Endothelial cell of umbilical vein (primary cell): ENCODE results near the gene SAP30. TPM values are rescaled to one million over a fixed set of nuclear protein-coding genes. Genes with fewer than 3 reads are reported as not detected.

Experiments used
- BruUV-seq: library from RNA; stranded (reverse); fragments of 400-500 nt; replicated peaks from 2 replicates; lab custom pipeline; 2021; lab: Mats Ljungman, UMichigan
- CTCF ChIA-PET: fragments of 300-600, 350-600 bp; sonication (Branson Sonifier 250); formaldehyde crosslinking; loops from one replicate; lab custom pipeline; 2021; ENCODE audit warnings: antibody characterized with exemption, inconsistent platforms; lab: Charles Lee
- POLR2A ChIA-PET: fragments of 300-600, 350-600 bp; sonication (Branson Sonifier 250); formaldehyde crosslinking; loops from one replicate; lab custom pipeline; 2021; ENCODE audit warnings: antibody characterized with exemption, inconsistent platforms; lab: Charles Lee
- DNase-seq: peaks from one replicate; pipeline ENCODE4 v3.0.0-alpha.2; 2011; ENCODE audit warnings: low read depth, low spot score
- FAIRE-seq: peaks from 2 replicates; lab custom pipeline; 2011; peaks lifted over from hg19 to GRCh38; lab: Jason Lieb, UNC
- H2AFZ ChIP-seq: 2 replicates; pipeline ENCODE4 v1.6.0; 2012; ENCODE audit warnings: low read depth, low read length, control low read depth, inconsistent platforms
- H3K27ac ChIP-seq: 2 replicates; pipeline ENCODE4 v1.5.1; 2011; ENCODE audit warnings: low read depth, mild to moderate bottlenecking, control low read depth, low read length, moderate library complexity; ENCODE audit not compliant: insufficient read depth
- H3K27me3 ChIP-seq, 2 experiments: 2 replicates each; pipeline versions ENCODE4 v1.6.0 to v1.6.1; 2011; ENCODE audit warnings: low read length in 2 of 2, mixed read lengths in 1 of 2; ENCODE audit not compliant: control insufficient read depth in 2 of 2, insufficient read depth in 2 of 2
- H3K36me3 ChIP-seq, 2 experiments: 2 replicates in 1 of 2; 3 replicates in 1 of 2; pipeline ENCODE4 v1.5.1; 2011; ENCODE audit warnings: low read length in 2 of 2, mild to moderate bottlenecking in 1 of 2, moderate library complexity in 1 of 2; ENCODE audit not compliant: control insufficient read depth in 2 of 2, insufficient read depth in 2 of 2; ENCODE audit errors: extremely low read depth in 1 of 2
- H3K4me1 ChIP-seq: 3 replicates; pipeline ENCODE4 v1.5.1; 2011; ENCODE audit warnings: mild to moderate bottlenecking, low read length; ENCODE audit not compliant: control insufficient read depth, insufficient read depth; ENCODE audit errors: extremely low read depth
- H3K4me2 ChIP-seq: 2 replicates; pipeline ENCODE4 v1.6.1; 2011; ENCODE audit warnings: low read length, control low read depth, mixed read lengths; ENCODE audit not compliant: insufficient read depth
- H3K4me3 ChIP-seq, 3 experiments: fragments of 200-600 bp in 1 of 3; sonication (generic), shearing (Covaris generic) in 1 of 3; replicated peaks in 1 of 3; 2 replicates each; pipeline ENCODE4 v1.5.1; 2011 to 2016; ENCODE audit warnings: control low read depth in 3 of 3, low read length in 3 of 3, mild to moderate bottlenecking in 2 of 3, inconsistent platforms in 1 of 3, low read depth in 1 of 3, moderate library complexity in 1 of 3; ENCODE audit not compliant: insufficient read depth in 1 of 3
- H3K79me2 ChIP-seq: 2 replicates; pipeline ENCODE4 v1.6.0; 2012; ENCODE audit warnings: low read length, inconsistent platforms; ENCODE audit not compliant: control insufficient read depth, insufficient read depth
- H3K9ac ChIP-seq: replicated peaks from 2 replicates; pipeline ENCODE3; 2011; ENCODE audit warnings: low read length, control low read depth; ENCODE audit not compliant: insufficient read depth; ENCODE audit errors: extremely low read depth
- H3K9me1 ChIP-seq: replicated peaks from 3 replicates; pipeline ENCODE4 v1.6.0; 2011; ENCODE audit warnings: mild to moderate bottlenecking, low read length; ENCODE audit not compliant: control insufficient read depth, insufficient read depth; ENCODE audit errors: extremely low read depth
- H3K9me3 ChIP-seq: replicated peaks from 2 replicates; pipeline ENCODE4 v1.5.1; 2012; ENCODE audit warnings: low read length, inconsistent platforms; ENCODE audit not compliant: control insufficient read depth, insufficient read depth
- H4K20me1 ChIP-seq: replicated peaks from 2 replicates; pipeline ENCODE3; 2011; ENCODE audit warnings: mild to moderate bottlenecking, low read length; ENCODE audit not compliant: control insufficient read depth, insufficient read depth; ENCODE audit errors: extremely low read depth
- EZH2 ChIP-seq: IDR thresholded peaks from 2 replicates; pipeline ENCODE4 v1.6.1; 2012; ENCODE audit warnings: borderline replicate concordance, low read depth, mild to moderate bottlenecking, moderate library complexity, low read length, inconsistent platforms; ENCODE audit not compliant: severe bottlenecking
- FOS ChIP-seq: IDR thresholded peaks from 2 replicates; pipeline ENCODE4 v1.6.1; 2011; ENCODE audit warnings: mild to moderate bottlenecking, low read length, moderate library complexity, borderline replicate concordance; ENCODE audit not compliant: insufficient read depth
- GATA2 ChIP-seq: IDR thresholded peaks from 2 replicates; pipeline ENCODE4 v1.7.0; 2011; ENCODE audit warnings: low read depth, mild to moderate bottlenecking, moderate library complexity, mixed read lengths, low read length; ENCODE audit not compliant: insufficient read length, insufficient read depth
- JUN ChIP-seq: IDR thresholded peaks from 2 replicates; pipeline ENCODE4 v1.6.1; 2011; ENCODE audit warnings: borderline replicate concordance, low read depth; ENCODE audit not compliant: insufficient read length, insufficient read depth
- MYC ChIP-seq: IDR thresholded peaks from one replicate; pipeline ENCODE4 v1.6.1; 2011; ENCODE audit warnings: mild to moderate bottlenecking, low read depth, low read length
- POLR2A ChIP-seq: IDR thresholded peaks from 2 replicates; pipeline ENCODE4 v1.6.1; 2012; ENCODE audit warnings: low read depth, mild to moderate bottlenecking, control low read depth, low read length
- POLR2AphosphoS5 ChIP-seq: IDR thresholded peaks from 2 replicates; pipeline ENCODE4 v1.6.1; 2012; ENCODE audit warnings: low read depth, mild to moderate bottlenecking, control low read depth, low read length, moderate library complexity; ENCODE audit not compliant: insufficient read depth
- dilution Hi-C: fragments of 300-500 bp; cut with MboI; formaldehyde crosslinking; loops from one replicate; pipeline ENCODE4 v1.15.0; 2019; ENCODE audit warnings: low sequenced_read_pairs; ENCODE audit not compliant: extremely low pct_ligation_motif_present
- intact Hi-C: fragments of 100-400 bp; cut with micrococcal nuclease; formaldehyde crosslinking; loops from one replicate; pipeline ENCODE4 v1.10.0; 2022
- polyA plus RNA-seq, 4 experiments: library from polyadenylated mRNA; depleted of rRNA in 3 of 4; stranded (reverse) in 3 of 4; unstranded in 1 of 4; fragments of >200 nt; gene quantifications; 2 replicates each; pipeline versions ENCODE4 v1.2.1 to v1.2.3, GENCODE V29; 2011 to 2012; ENCODE audit warnings: missing spikeins in 1 of 4
- total RNA-seq: library from RNA; stranded (reverse); gene quantifications from 2 replicates; pipeline ENCODE4 v1.2.3, GENCODE V29; 2021
- TF ChIP-seq, protein P1 (sequence below), 2 donors: IDR thresholded peaks; 1 replicate in 1 of 2; 2 replicates in 1 of 2; pipeline ENCODE4 v1.5.1; 2011; ENCODE audit warnings: low read length in 2 of 2, mild to moderate bottlenecking in 2 of 2, moderate library complexity in 2 of 2, control low read depth in 1 of 2, inconsistent platforms in 1 of 2, low read depth in 1 of 2; ENCODE audit not compliant: insufficient read depth in 1 of 2; ENCODE audit errors: extremely low read depth in 1 of 2
- TF ChIP-seq, protein P2 (sequence below): IDR thresholded peaks from 2 replicates; pipeline ENCODE4 v1.6.1; 2011; ENCODE audit not compliant: insufficient read depth, insufficient read length

SAP30 gene
- total and polyA plus RNA-seq, 2 donors (not counting 3 experiments of a cell fraction or from before 2014, with no cell fraction given): 9.9 to 23.8 TPM

DNA sequence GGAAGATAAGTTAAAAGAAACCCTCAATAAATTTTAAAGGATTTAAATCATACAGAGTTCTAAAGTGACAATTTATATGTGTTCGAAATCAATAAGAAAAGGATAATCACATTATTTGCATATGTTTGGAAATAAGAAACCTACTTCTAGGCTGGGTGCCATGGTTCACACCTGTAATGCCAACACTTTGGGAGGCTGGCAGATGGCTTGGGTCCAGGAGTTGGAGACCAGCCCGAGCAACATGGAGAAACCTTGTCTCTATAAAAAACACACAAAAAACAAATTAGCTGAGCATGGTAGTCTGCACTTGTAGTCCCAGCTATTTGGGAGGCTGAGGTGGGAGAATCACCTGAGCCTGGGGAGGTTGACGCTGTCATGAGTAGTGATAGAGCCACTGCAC, 8.1 kb upstream of the SAP30 start:
- Histone ChIP-seq H3K9me1 (no peaks in the 10 kb centered on the region), H3K79me2 (no peaks in the 10 kb centered on the region), H2AFZ (no peak overlapping the region), H3K4me1 (peaks cover 10% of the 10 kb centered on the region), H3K27ac (no peak overlapping the region), H3K27me3 (no peaks in the 10 kb centered on the region), H3K9ac (no peak overlapping the region), H3K4me3 (no peak overlapping the region), H3K9me3 (no peaks in the 10 kb centered on the region), H4K20me1 (no peaks in the 10 kb centered on the region), H3K36me3 (no peaks in the 10 kb centered on the region), H3K4me2 (no peak overlapping the region)
- intact Hi-C loops: no loop called here
- POLR2A ChIA-PET: no interaction called here
- DNase-seq: no peak
- FAIRE-seq: no peak
- no TSS peak for BruUV-seq
- CTCF ChIA-PET: no interaction called here
- dilution Hi-C loops: no loop called here
- TF ChIP-seq, protein P1, sequence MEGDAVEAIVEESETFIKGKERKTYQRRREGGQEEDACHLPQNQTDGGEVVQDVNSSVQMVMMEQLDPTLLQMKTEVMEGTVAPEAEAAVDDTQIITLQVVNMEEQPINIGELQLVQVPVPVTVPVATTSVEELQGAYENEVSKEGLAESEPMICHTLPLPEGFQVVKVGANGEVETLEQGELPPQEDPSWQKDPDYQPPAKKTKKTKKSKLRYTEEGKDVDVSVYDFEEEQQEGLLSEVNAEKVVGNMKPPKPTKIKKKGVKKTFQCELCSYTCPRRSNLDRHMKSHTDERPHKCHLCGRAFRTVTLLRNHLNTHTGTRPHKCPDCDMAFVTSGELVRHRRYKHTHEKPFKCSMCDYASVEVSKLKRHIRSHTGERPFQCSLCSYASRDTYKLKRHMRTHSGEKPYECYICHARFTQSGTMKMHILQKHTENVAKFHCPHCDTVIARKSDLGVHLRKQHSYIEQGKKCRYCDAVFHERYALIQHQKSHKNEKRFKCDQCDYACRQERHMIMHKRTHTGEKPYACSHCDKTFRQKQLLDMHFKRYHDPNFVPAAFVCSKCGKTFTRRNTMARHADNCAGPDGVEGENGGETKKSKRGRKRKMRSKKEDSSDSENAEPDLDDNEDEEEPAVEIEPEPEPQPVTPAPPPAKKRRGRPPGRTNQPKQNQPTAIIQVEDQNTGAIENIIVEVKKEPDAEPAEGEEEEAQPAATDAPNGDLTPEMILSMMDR (IDR thresholded peaks at IDR 0.05; ENCODE audit: extremely low read depth in 1 of 2, insufficient read depth in 1 of 2, low read depth in 1 of 2, low read length in 2 of 2): no peak
- TF ChIP-seq POLR2AphosphoS5 (no peak), MYC (no peak), JUN (no peak), POLR2A (no peak), GATA2 (no peak), FOS (no peak), EZH2 (no peak)
- TF ChIP-seq, protein P2, sequence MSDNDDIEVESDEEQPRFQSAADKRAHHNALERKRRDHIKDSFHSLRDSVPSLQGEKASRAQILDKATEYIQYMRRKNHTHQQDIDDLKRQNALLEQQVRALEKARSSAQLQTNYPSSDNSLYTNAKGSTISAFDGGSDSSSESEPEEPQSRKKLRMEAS: no peak
